ENCODE results near the gene NHS.

- no peak for TF ChIP-seq ZNF569 (CRISPR knock-in tag; IDR thresholded peaks at IDR 0.05; ENCODE audit: borderline replicate concordance)
- no peak for TF ChIP-seq MEIS1 (CRISPR knock-in tag; IDR thresholded peaks at IDR 0.05; ENCODE audit: borderline replicate concordance)
- TF ChIP-seq HCFC1 (IDR thresholded peaks at IDR 0.05; ENCODE audit: low read depth, low read length) = no peak
- no peak for TF ChIP-seq MAF1 (CRISPR knock-in tag; IDR thresholded peaks at IDR 0.05; ENCODE audit: borderline replicate concordance)
- TF ChIP-seq CTCF (CRISPR knock-in tag; IDR thresholded peaks at IDR 0.05) = no peak
- TF ChIP-seq NR2F2 (IDR thresholded peaks at IDR 0.05; ENCODE audit: borderline replicate concordance, low read depth) = no peak
- TF ChIP-seq SIN3A (IDR thresholded peaks at IDR 0.05; ENCODE audit: borderline replicate concordance, low read depth, low read length) = no peak
- no peak for TF ChIP-seq ZC3H4 (CRISPR knock-in tag; IDR thresholded peaks at IDR 0.05; ENCODE audit: borderline replicate concordance)
- TF ChIP-seq RAD21 (CRISPR knock-in tag; IDR thresholded peaks at IDR 0.05) = no peak
- no peak for TF ChIP-seq ZNF609 (CRISPR knock-in tag; IDR thresholded peaks at IDR 0.05; ENCODE audit: borderline replicate concordance)
- TF ChIP-seq EZH2 (conservative IDR thresholded peaks at IDR 0.05; ENCODE audit: low read depth, low read length) = no peak
- TF ChIP-seq, protein P1, sequence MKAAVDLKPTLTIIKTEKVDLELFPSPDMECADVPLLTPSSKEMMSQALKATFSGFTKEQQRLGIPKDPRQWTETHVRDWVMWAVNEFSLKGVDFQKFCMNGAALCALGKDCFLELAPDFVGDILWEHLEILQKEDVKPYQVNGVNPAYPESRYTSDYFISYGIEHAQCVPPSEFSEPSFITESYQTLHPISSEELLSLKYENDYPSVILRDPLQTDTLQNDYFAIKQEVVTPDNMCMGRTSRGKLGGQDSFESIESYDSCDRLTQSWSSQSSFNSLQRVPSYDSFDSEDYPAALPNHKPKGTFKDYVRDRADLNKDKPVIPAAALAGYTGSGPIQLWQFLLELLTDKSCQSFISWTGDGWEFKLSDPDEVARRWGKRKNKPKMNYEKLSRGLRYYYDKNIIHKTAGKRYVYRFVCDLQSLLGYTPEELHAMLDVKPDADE (CRISPR knock-in tag; IDR thresholded peaks at IDR 0.05) = no peak
- TF ChIP-seq, protein P2, sequence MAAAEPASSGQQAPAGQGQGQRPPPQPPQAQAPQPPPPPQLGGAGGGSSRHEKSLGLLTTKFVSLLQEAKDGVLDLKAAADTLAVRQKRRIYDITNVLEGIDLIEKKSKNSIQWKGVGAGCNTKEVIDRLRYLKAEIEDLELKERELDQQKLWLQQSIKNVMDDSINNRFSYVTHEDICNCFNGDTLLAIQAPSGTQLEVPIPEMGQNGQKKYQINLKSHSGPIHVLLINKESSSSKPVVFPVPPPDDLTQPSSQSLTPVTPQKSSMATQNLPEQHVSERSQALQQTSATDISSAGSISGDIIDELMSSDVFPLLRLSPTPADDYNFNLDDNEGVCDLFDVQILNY (CRISPR knock-in tag; conservative IDR thresholded peaks at IDR 0.05) = no peak
- TF ChIP-seq, protein P3, sequence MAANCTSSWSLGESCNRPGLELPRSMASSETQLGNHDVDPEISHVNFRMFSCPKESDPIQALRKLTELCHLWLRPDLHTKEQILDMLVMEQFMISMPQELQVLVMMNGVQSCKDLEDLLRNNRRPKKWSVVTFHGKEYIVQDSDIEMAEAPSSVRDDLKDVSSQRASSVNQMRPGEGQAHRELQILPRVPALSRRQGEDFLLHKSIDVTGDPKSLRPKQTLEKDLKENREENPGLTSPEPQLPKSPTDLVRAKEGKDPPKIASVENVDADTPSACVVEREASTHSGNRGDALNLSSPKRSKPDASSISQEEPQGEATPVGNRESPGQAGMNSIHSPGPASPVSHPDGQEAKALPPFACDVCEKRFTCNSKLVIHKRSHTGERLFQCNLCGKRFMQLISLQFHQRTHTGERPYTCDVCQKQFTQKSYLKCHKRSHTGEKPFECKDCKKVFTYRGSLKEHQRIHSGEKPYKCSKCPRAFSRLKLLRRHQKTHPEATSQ (CRISPR knock-in tag; IDR thresholded peaks at IDR 0.05; ENCODE audit: borderline replicate concordance) = no peak
Measured at GRCh38 chrX:17637235-17637634, 262.2 kb downstream of the NHS start.
